Measurements from ENCODE around the gene CACNB3.

CACNB3 gene

GRCh38 chr12:48815126-48816110, 2.9 kb upstream of the CACNB3 start:
- peak; percentile 90 for DNase-seq

GRCh38 chr12:48816143-48816854, 2.0 kb upstream of the CACNB3 start:
- DNase-seq: no peak
- in situ Hi-C loops (cut with MboI; ENCODE audit: low pct_unique_long_range_greater_than_20kb, low sequenced_read_pairs): no loop called here

More at GRCh38 chr12:48815126-48816110, 2.9 kb upstream of the CACNB3 start:
- in situ Hi-C loops (cut with MboI; ENCODE audit: low pct_unique_long_range_greater_than_20kb, low sequenced_read_pairs): no loop called here

- DNase-seq: no peak
- in situ Hi-C loops (cut with MboI; ENCODE audit: low pct_unique_long_range_greater_than_20kb, low sequenced_read_pairs): no loop called here
Measured at GRCh38 chr12:48818831-48819590, 715 bp downstream of the CACNB3 start.

- DNase-seq: peak; percentile 24
- in situ Hi-C loops (cut with MboI; ENCODE audit: low pct_unique_long_range_greater_than_20kb, low sequenced_read_pairs): no loop called here
Measured at GRCh38 chr12:48819986-48820725, 1.9 kb downstream of the CACNB3 start.

- in situ Hi-C loops (cut with MboI; ENCODE audit: low pct_unique_long_range_greater_than_20kb, low sequenced_read_pairs): no loop called here
Measured at GRCh38 chr12:48822139-48822538, 3.8 kb downstream of the CACNB3 start.

GRCh38 chr12:48822711-48823110, 4.4 kb downstream of the CACNB3 start:
- DNase-seq: no peak
- in situ Hi-C loops (cut with MboI; ENCODE audit: low pct_unique_long_range_greater_than_20kb, low sequenced_read_pairs): no loop called here

More at GRCh38 chr12:48822139-48822538, 3.8 kb downstream of the CACNB3 start:
- no peak for DNase-seq

GRCh38 chr12:48823281-48823680, 5.0 kb downstream of the CACNB3 start:
- in situ Hi-C loops (cut with MboI; ENCODE audit: low pct_unique_long_range_greater_than_20kb, low sequenced_read_pairs): no loop called here
- DNase-seq: no peak

- in situ Hi-C loops (cut with MboI; ENCODE audit: low pct_unique_long_range_greater_than_20kb, low sequenced_read_pairs): no loop called here
- no peak for DNase-seq
Measured at GRCh38 chr12:48824112-48824511, 5.8 kb downstream of the CACNB3 start.

GRCh38 chr12:48824905-48825304, 6.6 kb downstream of the CACNB3 start:
- in situ Hi-C loops (cut with MboI; ENCODE audit: low pct_unique_long_range_greater_than_20kb, low sequenced_read_pairs): no loop called here
- DNase-seq: no peak

GRCh38 chr12:48826209-48826855, 8.0 kb downstream of the CACNB3 start:
- DNase-seq: no peak
- in situ Hi-C loops (cut with MboI; ENCODE audit: low pct_unique_long_range_greater_than_20kb, low sequenced_read_pairs): no loop called here

GRCh38 chr12:48827026-48827425, 8.7 kb downstream of the CACNB3 start:
- in situ Hi-C loops (cut with MboI; ENCODE audit: low pct_unique_long_range_greater_than_20kb, low sequenced_read_pairs): no loop called here
- DNase-seq: no peak

GRCh38 chr12:48827513-48828096, 9.3 kb downstream of the CACNB3 start:
- in situ Hi-C loops (cut with MboI; ENCODE audit: low pct_unique_long_range_greater_than_20kb, low sequenced_read_pairs): no loop called here
- DNase-seq: no peak

- in situ Hi-C loops (cut with MboI; ENCODE audit: low pct_unique_long_range_greater_than_20kb, low sequenced_read_pairs): no loop called here
- no peak for DNase-seq
Measured at GRCh38 chr12:48828293-48828692, 10.0 kb downstream of the CACNB3 start.

- in situ Hi-C loops (cut with MboI; ENCODE audit: low pct_unique_long_range_greater_than_20kb, low sequenced_read_pairs): no loop called here
Measured at GRCh38 chr12:48828841-48829575, 10.7 kb downstream of the CACNB3 start.

GRCh38 chr12:48831257-48831656, 13.0 kb downstream of the CACNB3 start:
- in situ Hi-C loops (cut with MboI; ENCODE audit: low pct_unique_long_range_greater_than_20kb, low sequenced_read_pairs): no loop called here
- DNase-seq: no peak

More at GRCh38 chr12:48828841-48829575, 10.7 kb downstream of the CACNB3 start:
- DNase-seq: no peak

- DNase-seq: no peak
- in situ Hi-C loops (cut with MboI; ENCODE audit: low pct_unique_long_range_greater_than_20kb, low sequenced_read_pairs): no loop called here
Measured at GRCh38 chr12:48832321-48833060, 14.2 kb downstream of the CACNB3 start.

GRCh38 chr12:48838048-48838447, 19.8 kb downstream of the CACNB3 start:
- DNase-seq: no peak
- in situ Hi-C loops (cut with MboI; ENCODE audit: low pct_unique_long_range_greater_than_20kb, low sequenced_read_pairs): no loop called here
